WI38 (cell line): ENCODE data around the gene CRYL1.

Source experiments
- H3K4me3 ChIP-seq: 2 replicates; pipeline ENCODE4 v1.5.1; 2011; ENCODE audit warnings: low read depth, mild to moderate bottlenecking, control low read depth, low read length
- TF ChIP-seq, protein P1 (sequence below): IDR thresholded peaks from 2 replicates; pipeline ENCODE4 v1.5.1; 2012; ENCODE audit warnings: low read depth, mild to moderate bottlenecking, control low read depth, low read length

Gene CRYL1

GRCh38 chr13:20462921-20463320, 62.7 kb downstream of the CRYL1 start:
- no peak overlapping the region for H3K4me3 ChIP-seq
- TF ChIP-seq, protein P1, sequence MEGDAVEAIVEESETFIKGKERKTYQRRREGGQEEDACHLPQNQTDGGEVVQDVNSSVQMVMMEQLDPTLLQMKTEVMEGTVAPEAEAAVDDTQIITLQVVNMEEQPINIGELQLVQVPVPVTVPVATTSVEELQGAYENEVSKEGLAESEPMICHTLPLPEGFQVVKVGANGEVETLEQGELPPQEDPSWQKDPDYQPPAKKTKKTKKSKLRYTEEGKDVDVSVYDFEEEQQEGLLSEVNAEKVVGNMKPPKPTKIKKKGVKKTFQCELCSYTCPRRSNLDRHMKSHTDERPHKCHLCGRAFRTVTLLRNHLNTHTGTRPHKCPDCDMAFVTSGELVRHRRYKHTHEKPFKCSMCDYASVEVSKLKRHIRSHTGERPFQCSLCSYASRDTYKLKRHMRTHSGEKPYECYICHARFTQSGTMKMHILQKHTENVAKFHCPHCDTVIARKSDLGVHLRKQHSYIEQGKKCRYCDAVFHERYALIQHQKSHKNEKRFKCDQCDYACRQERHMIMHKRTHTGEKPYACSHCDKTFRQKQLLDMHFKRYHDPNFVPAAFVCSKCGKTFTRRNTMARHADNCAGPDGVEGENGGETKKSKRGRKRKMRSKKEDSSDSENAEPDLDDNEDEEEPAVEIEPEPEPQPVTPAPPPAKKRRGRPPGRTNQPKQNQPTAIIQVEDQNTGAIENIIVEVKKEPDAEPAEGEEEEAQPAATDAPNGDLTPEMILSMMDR, result no peak

DNA sequence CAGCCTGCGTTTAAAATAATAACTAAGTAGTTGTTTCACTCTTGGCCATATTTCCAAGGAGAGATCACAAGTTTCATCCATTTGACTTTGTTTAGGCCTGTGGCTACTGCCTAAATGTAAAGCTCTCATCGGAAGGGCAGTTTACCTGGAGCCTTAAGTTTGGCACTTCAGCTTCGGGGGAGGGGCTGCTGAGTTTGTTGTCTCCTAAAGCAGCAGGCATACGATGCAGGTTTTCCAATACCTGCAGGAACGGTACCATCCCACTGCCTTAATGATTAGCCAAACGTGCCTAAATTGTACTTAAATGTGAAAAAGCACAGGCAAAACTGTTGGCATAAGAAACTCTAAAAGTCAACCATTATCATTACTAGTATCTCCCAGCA, 63.1 kb downstream of the CRYL1 start:
- H3K4me3 ChIP-seq, result no peak overlapping the region
- TF ChIP-seq, protein P1, result no peak

GRCh38 chr13:20461860-20462532, 63.7 kb downstream of the CRYL1 start:
- H3K4me3 ChIP-seq, result no peak overlapping the region
- TF ChIP-seq, protein P1, result no peak

DNA sequence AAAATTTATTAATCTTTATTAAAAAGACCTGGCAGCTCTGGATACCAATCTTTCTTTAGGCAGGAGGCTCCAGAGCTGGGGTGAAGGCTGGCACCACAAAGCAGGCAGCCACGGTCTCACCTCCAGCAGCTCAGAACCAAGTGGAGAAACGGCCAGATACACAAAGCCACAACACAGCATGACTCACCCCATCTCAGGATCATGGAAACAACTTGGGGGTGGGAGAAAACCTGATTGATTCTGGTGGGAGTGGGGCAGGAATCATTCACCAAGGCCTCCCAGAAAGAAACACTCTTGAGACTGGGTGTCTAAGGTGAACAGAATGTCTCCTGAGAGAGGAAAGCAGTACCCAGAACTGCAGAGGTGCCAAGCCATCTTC, 64.2 kb downstream of the CRYL1 start:
- no peak overlapping the region for H3K4me3 ChIP-seq
- TF ChIP-seq, protein P1, result no peak

- TF ChIP-seq, protein P1, result no peak
- no peak overlapping the region for H3K4me3 ChIP-seq
These were observed 64.9 kb downstream of the CRYL1 start for GRCh38 chr13:20460761-20461160.

DNA sequence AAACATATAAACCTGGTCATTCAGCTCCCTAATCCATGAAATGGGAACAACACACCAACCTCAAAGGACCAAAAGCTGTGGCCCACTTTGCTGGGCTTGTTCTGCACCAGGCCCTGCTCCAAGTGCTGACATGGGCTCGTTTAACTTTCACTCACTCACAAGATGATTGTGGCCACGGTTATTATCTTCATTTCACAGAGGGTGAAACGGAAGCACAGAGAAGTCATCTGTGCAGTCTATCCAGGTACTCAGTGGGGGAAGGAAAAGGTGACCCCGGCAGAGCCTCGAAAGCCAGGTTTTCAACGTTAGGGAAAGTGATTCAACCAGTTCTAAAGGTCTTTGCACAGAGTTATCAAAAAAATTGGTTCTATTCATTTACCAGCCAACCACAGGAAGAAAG, 68.0 kb downstream of the CRYL1 start:
- no peak overlapping the region for H3K4me3 ChIP-seq
- TF ChIP-seq, protein P1, result no peak

DNA sequence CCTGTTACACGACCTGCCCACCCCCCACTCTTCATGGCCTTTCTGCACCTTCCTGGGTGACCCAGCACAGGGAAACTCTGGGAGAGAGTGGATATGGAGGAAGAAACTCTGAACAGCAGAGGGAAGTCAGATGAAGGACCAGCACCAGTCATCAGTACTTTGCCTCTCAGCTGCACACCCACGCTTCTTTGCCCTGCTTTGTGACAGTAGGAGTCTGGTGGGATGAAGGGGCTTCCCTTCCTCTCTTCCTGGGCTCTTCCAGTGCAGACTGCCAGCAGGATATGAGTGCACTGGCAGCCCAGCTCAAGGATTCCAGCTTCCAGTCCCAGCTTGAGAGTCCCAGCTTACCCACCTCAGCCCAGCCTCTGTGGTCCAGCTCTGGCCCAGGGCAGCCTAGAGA, 68.9 kb downstream of the CRYL1 start:
- TF ChIP-seq, protein P1, result no peak
- H3K4me3 ChIP-seq, result no peak overlapping the region
